H9 (cell line): ENCODE data around the gene ABCC12. TPM values are rescaled to one million over a fixed set of nuclear protein-coding genes. Genes with fewer than 3 reads are reported as not detected.

Experiments
- DNase-seq: peaks from one replicate; pipeline ENCODE4 v3.0.0-alpha.2; 2017
- H2AFZ ChIP-seq: one replicate; pipeline ENCODE4 v1.6.1; 2013; ENCODE audit warnings: mild to moderate bottlenecking, low read length, control low read depth, moderate library complexity
- H2AK5ac ChIP-seq: 2 replicates; pipeline ENCODE4 v1.6.1; 2013; ENCODE audit warnings: low read length, control low read depth, mixed read lengths; ENCODE audit not compliant: insufficient read length
- H2BK120ac ChIP-seq: one replicate; pipeline ENCODE4 v1.6.1; 2013; ENCODE audit warnings: low read depth, mild to moderate bottlenecking, low read length, control low read depth, inconsistent platforms; ENCODE audit not compliant: poor library complexity, severe bottlenecking
- H2BK12ac ChIP-seq: 2 replicates; pipeline ENCODE4 v1.6.1; 2013; ENCODE audit warnings: low read length, control low read depth, mixed read lengths, low read depth; ENCODE audit not compliant: insufficient read length
- H2BK15ac ChIP-seq: 2 replicates; pipeline ENCODE4 v1.6.1; 2013; ENCODE audit warnings: low read depth, low read length, control low read depth
- H2BK20ac ChIP-seq: one replicate; pipeline ENCODE4 v1.6.1; 2013; ENCODE audit warnings: low read depth, mild to moderate bottlenecking, low read length, control low read depth, inconsistent platforms; ENCODE audit not compliant: poor library complexity, severe bottlenecking
- H2BK5ac ChIP-seq: 2 replicates; pipeline ENCODE4 v1.6.1; 2013; ENCODE audit warnings: low read length, control low read depth, mixed read lengths; ENCODE audit not compliant: insufficient read length
- H3K14ac ChIP-seq: 2 replicates; pipeline ENCODE4 v1.6.1; 2013; ENCODE audit warnings: low read length, control low read depth; ENCODE audit not compliant: insufficient read depth
- H3K18ac ChIP-seq: 2 replicates; pipeline ENCODE4 v1.6.1; 2013; ENCODE audit warnings: low read depth, mild to moderate bottlenecking, mixed read lengths, low read length, control low read depth; ENCODE audit not compliant: insufficient read length
- H3K23ac ChIP-seq: 2 replicates; pipeline ENCODE4 v1.6.1; 2013; ENCODE audit warnings: low read length, control low read depth, mixed read lengths, low read depth; ENCODE audit not compliant: insufficient read length
- H3K23me2 ChIP-seq: 2 replicates; pipeline ENCODE4 v1.6.1; 2013; ENCODE audit warnings: low read depth, mild to moderate bottlenecking, mixed read lengths, low read length, control low read depth; ENCODE audit not compliant: insufficient read length, poor library complexity, severe bottlenecking
- H3K27ac ChIP-seq: 2 replicates; pipeline ENCODE4 v1.5.1; 2013; ENCODE audit warnings: low read length, control low read depth, mixed read lengths, low read depth; ENCODE audit not compliant: insufficient read length
- H3K27me3 ChIP-seq: 2 replicates; pipeline ENCODE4 v1.6.1; 2013; ENCODE audit warnings: low read length, control low read depth, inconsistent platforms; ENCODE audit not compliant: insufficient read depth
- H3K4ac ChIP-seq: 2 replicates; pipeline ENCODE4 v1.6.1; 2013; ENCODE audit warnings: low read depth, mild to moderate bottlenecking, control low read depth, inconsistent platforms, low read length, moderate library complexity
- H3K4me1 ChIP-seq: 2 replicates; pipeline ENCODE4 v1.6.1; 2013; ENCODE audit warnings: low read length, control low read depth, inconsistent platforms; ENCODE audit not compliant: insufficient read depth
- H3K4me2 ChIP-seq: 2 replicates; pipeline ENCODE4 v1.6.1; 2013; ENCODE audit warnings: low read length, control low read depth, mixed read lengths; ENCODE audit not compliant: insufficient read length, insufficient read depth
- H3K56ac ChIP-seq: 2 replicates; pipeline ENCODE4 v1.6.1; 2013; ENCODE audit warnings: low read depth, mild to moderate bottlenecking, mixed read lengths, low read length, control low read depth; ENCODE audit not compliant: insufficient read length
- H3K79me1 ChIP-seq: 2 replicates; pipeline ENCODE4 v1.6.1; 2013; ENCODE audit warnings: low read depth, mild to moderate bottlenecking, moderate library complexity, low read length, control low read depth, inconsistent platforms; ENCODE audit not compliant: insufficient read depth, poor library complexity, severe bottlenecking
- H3K79me2 ChIP-seq: 2 replicates; pipeline ENCODE4 v1.6.1; 2013; ENCODE audit warnings: low read length, control low read depth, inconsistent platforms; ENCODE audit not compliant: insufficient read depth
- H3K9ac ChIP-seq: 2 replicates; pipeline ENCODE4 v1.6.1; 2013; ENCODE audit warnings: low read length, control low read depth, mixed read lengths; ENCODE audit not compliant: insufficient read length; ENCODE audit errors: extremely low read depth
- H3K9me3 ChIP-seq: one replicate; pipeline ENCODE4 v1.6.1; 2013; ENCODE audit warnings: low read depth, low read length, inconsistent platforms; ENCODE audit not compliant: control insufficient read depth
- H3T11ph ChIP-seq: one replicate; pipeline ENCODE4 v1.6.1; 2013; ENCODE audit warnings: mild to moderate bottlenecking, low read length, control low read depth, inconsistent platforms
- H4K20me1 ChIP-seq: one replicate; pipeline ENCODE4 v1.6.1; 2013; ENCODE audit not compliant: control insufficient read depth, insufficient read length, insufficient read depth
- H4K5ac ChIP-seq: 2 replicates; pipeline ENCODE4 v1.6.1; 2013; ENCODE audit warnings: low read depth, mild to moderate bottlenecking, mixed read lengths, low read length, control low read depth; ENCODE audit not compliant: insufficient read length
- H4K8ac ChIP-seq: replicated peaks from 2 replicates; pipeline ENCODE4 v1.6.1; 2013; ENCODE audit warnings: low read length, control low read depth, mixed read lengths, low read depth; ENCODE audit not compliant: insufficient read length
- H4K91ac ChIP-seq: 2 replicates; pipeline ENCODE4 v1.6.1; 2013; ENCODE audit warnings: low read depth, mild to moderate bottlenecking, moderate library complexity, mixed read lengths, low read length, control low read depth; ENCODE audit not compliant: insufficient read length
- H3K27ac Mint-ChIP-seq, 3 experiments: 2 replicates in 2 of 3; 3 replicates in 1 of 3; pipeline ENCODE4 v1.8.0; 2020 to 2021; ENCODE audit warnings: mixed read lengths in 3 of 3, mild to moderate bottlenecking in 1 of 3, moderate library complexity in 1 of 3
- H3K27me3 Mint-ChIP-seq: 2 replicates; pipeline ENCODE4 v1.8.0; 2021; ENCODE audit warnings: low read depth, mild to moderate bottlenecking, moderate library complexity, mixed read lengths
- H3K36me3 Mint-ChIP-seq, 3 experiments: 2 replicates in 2 of 3; 3 replicates in 1 of 3; pipeline ENCODE4 v1.8.0; 2020 to 2021; ENCODE audit warnings: low read depth in 3 of 3, mixed read lengths in 3 of 3; ENCODE audit not compliant: insufficient read depth in 1 of 3
- H3K4me1 Mint-ChIP-seq, 2 experiments: 2 replicates each; pipeline ENCODE4 v1.8.0; 2020; ENCODE audit warnings: mixed read lengths in 2 of 2
- H3K4me3 Mint-ChIP-seq, 2 experiments: 2 replicates in 1 of 2; 3 replicates in 1 of 2; pipeline ENCODE4 v1.8.0; 2020 to 2021; ENCODE audit warnings: mild to moderate bottlenecking in 2 of 2, mixed read lengths in 2 of 2, moderate library complexity in 1 of 2
- H3K9me3 Mint-ChIP-seq, 2 experiments: 2 replicates in 1 of 2; 3 replicates in 1 of 2; pipeline ENCODE4 v1.8.0; 2020; ENCODE audit warnings: mild to moderate bottlenecking in 2 of 2, mixed read lengths in 2 of 2, moderate library complexity in 1 of 2
- CTCF ChIP-seq: fragments of 200-600 bp; sonication (generic); conservative IDR thresholded peaks from 3 replicates; pipeline ENCODE4 v1.8.0; 2021; ENCODE audit warnings: antibody characterized with exemption, mild to moderate bottlenecking
- WGBS: extraction: QIAGEN DNeasy Blood & Tissue Kit; methylation state at CpG from one replicate; pipeline ENCODE4 v1.1.7; 2013; ENCODE audit warnings: missing lambda C conversion rate, low lambda C conversion rate, mixed read lengths; ENCODE audit not compliant: insufficient read length; ENCODE audit errors: extremely low coverage; 5-methylcytosine and 5-hydroxymethylcytosine counted together
- total RNA-seq: library from RNA; stranded (reverse); gene quantifications from 2 replicates; pipeline ENCODE4 v1.2.1, GENCODE V29; 2021

Gene ABCC12
- total RNA-seq, 1 experiment from 2014 or later = 0.09 TPM

DNA sequence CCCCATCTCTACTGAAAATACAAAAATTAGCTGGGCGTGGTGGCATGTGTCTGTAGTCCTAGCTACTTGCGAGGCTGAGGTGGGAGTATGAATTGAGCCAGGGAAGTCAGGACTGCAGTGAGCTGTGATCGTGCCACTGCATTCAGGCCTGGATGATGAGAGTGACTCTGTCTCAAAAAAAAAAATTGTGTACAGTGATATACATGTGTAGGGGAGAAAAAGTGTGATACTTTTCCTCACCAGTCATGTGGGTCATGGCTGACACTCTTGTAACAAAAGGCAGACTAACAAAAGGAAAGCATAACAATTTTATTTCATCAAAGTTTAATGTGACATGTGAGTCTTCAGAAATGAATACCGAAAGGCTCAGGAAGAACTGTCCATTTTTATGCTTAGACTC lies 2.0 kb upstream of the ABCC12 start:
- no peaks in the 10 kb centered on the region for H3K9me3 ChIP-seq
- no peaks in the 10 kb centered on the region for H3K79me1 ChIP-seq
- H4K8ac ChIP-seq = no peak overlapping the region
- H2BK120ac ChIP-seq = no peak overlapping the region
- H3K9ac ChIP-seq = no peak overlapping the region
- WGBS = no CpG with 5 or more reads among the region's 4 CpGs
- no peak overlapping the region for H3K18ac ChIP-seq
- no peak overlapping the region for H3K4me3 Mint-ChIP-seq
- no peak for DNase-seq
- TF ChIP-seq CTCF = no peak
- H3K4me1 Mint-ChIP-seq = peaks cover 2 to 11% of the 10 kb centered on the region in 2 experiments; a peak in 2 of 4 replicates
- H2BK5ac ChIP-seq = no peak overlapping the region
- no peak overlapping the region for H3K4me2 ChIP-seq
- no peak overlapping the region for H3K23ac ChIP-seq
- H3K4me1 ChIP-seq = no peaks in the 10 kb centered on the region
- no peak overlapping the region for H2AFZ ChIP-seq
- H3K79me2 ChIP-seq = no peaks in the 10 kb centered on the region
- H2AK5ac ChIP-seq = no peak overlapping the region
- H2BK20ac ChIP-seq = no peak overlapping the region
- no peaks in the 10 kb centered on the region; a peak in 1 of 5 replicates for H3K9me3 Mint-ChIP-seq
- H3T11ph ChIP-seq = no peak overlapping the region
- no peak overlapping the region for H3K14ac ChIP-seq
- no peaks in the 10 kb centered on the region; a peak in 1 of 7 replicates for H3K36me3 Mint-ChIP-seq
- H2BK15ac ChIP-seq = no peak overlapping the region
- H3K27ac ChIP-seq = no peak overlapping the region
- no peaks in the 10 kb centered on the region for H3K27me3 ChIP-seq
- no peak overlapping the region for H2BK12ac ChIP-seq
- H4K5ac ChIP-seq = no peak overlapping the region
- no peak overlapping the region for H3K27ac Mint-ChIP-seq
- no peaks in the 10 kb centered on the region for H4K20me1 ChIP-seq
- H3K4ac ChIP-seq = no peak overlapping the region
- peaks cover 14% of the 10 kb centered on the region for H3K27me3 Mint-ChIP-seq
- no peak overlapping the region for H4K91ac ChIP-seq
- H3K56ac ChIP-seq = no peak overlapping the region
- no peaks in the 10 kb centered on the region for H3K23me2 ChIP-seq
